Spinal cord (tissue), 10 donors: ENCODE results near the gene RFC2. TPM values are rescaled to one million over a fixed set of nuclear protein-coding genes. Genes with fewer than 3 reads are reported as not detected.

Source experiments
- DNase-seq, 6 donors: peaks; one replicate each; pipeline versions ENCODE4 v3.0.0 to v3.0.0-alpha.2; 2013 to 2015; ENCODE audit warnings: low spot score in 6 of 6, low read depth in 4 of 6
- H3K27ac ChIP-seq: one replicate; pipeline ENCODE4 v1.5.1; 2013; ENCODE audit warnings: low read depth, low read length, control low read depth
- H3K27me3 ChIP-seq: one replicate; pipeline ENCODE4 v1.6.1; 2013; ENCODE audit warnings: low read length; ENCODE audit not compliant: control insufficient read depth, insufficient read depth
- H3K36me3 ChIP-seq: one replicate; pipeline ENCODE4 v1.6.1; 2013; ENCODE audit warnings: low read length; ENCODE audit not compliant: control insufficient read depth, insufficient read depth
- H3K4me1 ChIP-seq: one replicate; pipeline ENCODE4 v1.6.1; 2013; ENCODE audit warnings: low read length; ENCODE audit not compliant: control insufficient read depth, insufficient read depth
- H3K4me3 ChIP-seq: one replicate; pipeline ENCODE4 v1.5.1; 2013; ENCODE audit warnings: low read depth, low read length, control low read depth
- H3K9me3 ChIP-seq: one replicate; pipeline ENCODE4 v1.6.1; 2013; ENCODE audit warnings: low read length; ENCODE audit not compliant: control insufficient read depth, insufficient read depth
- WGBS: methylation state at CpG from one replicate; pipeline ENCODE4 v1.1.5; 2013; ENCODE audit warnings: missing lambda C conversion rate; ENCODE audit not compliant: insufficient coverage; 5-methylcytosine and 5-hydroxymethylcytosine counted together
- polyA plus RNA-seq, 2 donors: library from polyadenylated mRNA; unstranded; fragments of 120-200 nt; gene quantifications; one replicate each; pipeline ENCODE4 v1.2.1, GENCODE V29; 2013; ENCODE audit not compliant: insufficient read length in 2 of 2
- total RNA-seq, 2 donors: library from RNA; depleted of rRNA in 1 of 2; stranded (reverse); fragments of 120-200 nt in 1 of 2; fragments of >200 nt in 1 of 2; gene quantifications; one replicate each; pipeline versions ENCODE4 v1.2.3 to v1.2.4, GENCODE V29; 2013 to 2014
- donor health status: healthy.

The RFC2 gene
- total and polyA plus RNA-seq, 4 donors = 17.9 to 43.6 (median 34.5) TPM

GRCh38 chr7:74291535-74291934, 37.3 kb upstream of the RFC2 start:
- DNase-seq = no peak
- no peaks in the 10 kb centered on the region for H3K9me3 ChIP-seq
- H3K36me3 ChIP-seq = peaks cover 17% of the 10 kb centered on the region
- no peak overlapping the region for H3K4me3 ChIP-seq
- no peak overlapping the region for H3K27ac ChIP-seq
- WGBS = 100% methylated on average over 1 of the region's 5 CpGs
- no peaks in the 10 kb centered on the region for H3K27me3 ChIP-seq
- H3K4me1 ChIP-seq = peaks cover 65% of the 10 kb centered on the region

- peak overlapping the region; percentile 73 for H3K4me3 ChIP-seq
- no peaks in the 10 kb centered on the region for H3K9me3 ChIP-seq
- no peak for DNase-seq
- 34% methylated on average over 7 of the region's 10 CpGs for WGBS
- H3K27me3 ChIP-seq = no peaks in the 10 kb centered on the region
- peaks cover 13% of the 10 kb centered on the region for H3K36me3 ChIP-seq
- H3K27ac ChIP-seq = no peak overlapping the region
- peaks cover 67% of the 10 kb centered on the region for H3K4me1 ChIP-seq
Measured at GRCh38 chr7:74290981-74291441, 36.8 kb upstream of the RFC2 start.

- Histone ChIP-seq H3K4me3 (peak overlapping the region; percentile 73), H3K27ac (peak overlapping the region; percentile 57), H3K9me3 (no peaks in the 10 kb centered on the region), H3K36me3 (peaks cover 13% of the 10 kb centered on the region), H3K27me3 (no peaks in the 10 kb centered on the region), H3K4me1 (peaks cover 70% of the 10 kb centered on the region)
- 11% methylated on average over 7 of the region's 9 CpGs for WGBS
- DNase-seq = peak in 2 of 6 donors; percentile 49 to 53
Measured at GRCh38 chr7:74290553-74290950, 36.4 kb upstream of the RFC2 start.

- peaks cover 13% of the 10 kb centered on the region for H3K36me3 ChIP-seq
- H3K4me3 ChIP-seq = peak overlapping the region; percentile 73
- peaks cover 67% of the 10 kb centered on the region for H3K4me1 ChIP-seq
- H3K9me3 ChIP-seq = no peaks in the 10 kb centered on the region
- no peaks in the 10 kb centered on the region for H3K27me3 ChIP-seq
- under 1% methylated on average over 58 of the region's 60 CpGs for WGBS
- peak overlapping the region; percentile 57 for H3K27ac ChIP-seq
- peak in 2 of 6 donors; percentile 51 to 60 for DNase-seq
Measured at GRCh38 chr7:74289659-74290552, 35.7 kb upstream of the RFC2 start.

GRCh38 chr7:74289018-74289658, 34.9 kb upstream of the RFC2 start, which contains the start of gene CLIP2:
CLIP2 (plus strand) TSS chr7:74289407; CDS start chr7:74317547, 28,140 bp downstream.
- Histone ChIP-seq H3K4me1 (peaks cover 60% of the 10 kb centered on the region), H3K27ac (peak within 1 kb of the TSS; percentile 57)
- peak in 4 of 6 donors; percentile 67 to 94 (median 83) for DNase-seq

GRCh38 chr7:74288034-74288881, 34.1 kb upstream of the RFC2 start:
- H3K36me3 ChIP-seq = peaks cover 10% of the 10 kb centered on the region
- H3K4me3 ChIP-seq = no peak overlapping the region
- 50% methylated on average over 14 of the region's 20 CpGs for WGBS
- H3K27me3 ChIP-seq = no peaks in the 10 kb centered on the region
- H3K4me1 ChIP-seq = peaks cover 51% of the 10 kb centered on the region
- no peaks in the 10 kb centered on the region for H3K9me3 ChIP-seq
- no peak overlapping the region for H3K27ac ChIP-seq
- no peak for DNase-seq

More at GRCh38 chr7:74289018-74289658, 34.9 kb upstream of the RFC2 start, which contains the start of gene CLIP2:
- Histone ChIP-seq H3K36me3 (peaks cover 13% of the 10 kb centered on the region), H3K9me3 (no peaks in the 10 kb centered on the region), H3K27me3 (no peaks in the 10 kb centered on the region), H3K4me3 (peak within 1 kb of the TSS; percentile 73)
- under 1% methylated on average over 54 of the region's 67 CpGs for WGBS

GRCh38 chr7:74287303-74288033, 33.3 kb upstream of the RFC2 start:
- peaks cover 4% of the 10 kb centered on the region for H3K36me3 ChIP-seq
- H3K27ac ChIP-seq = no peak overlapping the region
- no peak overlapping the region for H3K4me3 ChIP-seq
- WGBS = 80% methylated on average over 1 of the region's 7 CpGs
- peaks cover 43% of the 10 kb centered on the region for H3K4me1 ChIP-seq
- H3K27me3 ChIP-seq = no peaks in the 10 kb centered on the region
- no peaks in the 10 kb centered on the region for H3K9me3 ChIP-seq
- DNase-seq = no peak

- Histone ChIP-seq H3K27ac (no peak overlapping the region), H3K4me1 (peaks cover 30% of the 10 kb centered on the region), H3K36me3 (no peaks in the 10 kb centered on the region), H3K4me3 (no peak overlapping the region), H3K27me3 (no peaks in the 10 kb centered on the region), H3K9me3 (no peaks in the 10 kb centered on the region)
- no CpG with 5 or more reads among the region's 11 CpGs for WGBS
- DNase-seq = no peak
Measured at GRCh38 chr7:74286131-74286530, 31.9 kb upstream of the RFC2 start.
